GM04504 (cell line): Measurements from ENCODE around the gene UGT1A10.
"Not testable (repeated sequence)": the region's sequence is repeated elsewhere in the genome, so short reads cannot be mapped to it uniquely, and the experiment has no call there.

Experiments
- DNase-seq: peaks from one replicate; pipeline ENCODE4 v3.0.0-alpha.2; 2012; ENCODE audit warnings: low read depth

The UGT1A10 gene

DNA sequence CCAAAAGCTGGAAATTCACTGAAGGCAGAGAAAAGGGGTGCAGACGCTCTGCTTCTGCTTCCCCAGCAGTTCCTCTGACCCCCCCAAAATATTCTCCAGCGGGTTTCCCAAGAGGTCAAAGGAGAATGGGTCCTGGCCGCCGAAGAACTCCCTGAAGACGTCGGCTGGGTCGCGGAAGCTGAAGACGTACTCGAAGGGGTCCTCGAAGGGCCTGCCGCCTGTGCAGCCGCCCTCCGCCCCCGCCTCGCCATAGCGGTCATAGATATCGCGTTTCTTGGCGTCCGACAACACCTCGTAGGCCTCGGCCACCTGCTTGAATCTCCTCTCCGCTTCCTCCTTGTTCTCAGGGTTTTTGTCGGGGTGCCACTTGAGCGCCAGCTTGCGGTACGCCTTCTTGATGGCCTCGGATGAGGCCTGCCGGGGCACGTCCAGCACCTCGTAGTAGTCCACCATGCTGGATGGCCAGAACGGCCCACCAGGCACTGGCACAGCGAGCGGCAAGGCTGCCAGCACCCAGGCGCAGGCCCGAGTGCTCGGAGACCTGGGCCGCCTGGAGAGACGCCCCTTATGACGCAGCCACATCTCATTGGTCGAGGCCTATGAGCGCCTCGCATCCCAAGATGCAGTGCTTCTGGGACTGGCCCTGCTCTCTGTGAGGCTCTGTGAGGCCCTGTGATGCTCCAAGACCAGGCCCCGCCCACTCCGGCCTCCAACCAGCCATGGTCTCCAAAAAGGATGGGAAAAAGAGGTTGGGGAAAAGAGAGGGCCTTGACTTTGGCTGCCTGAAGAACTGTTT, 107.4 kb downstream of the UGT1A10 start:
- DNase-seq = no peak

DNA sequence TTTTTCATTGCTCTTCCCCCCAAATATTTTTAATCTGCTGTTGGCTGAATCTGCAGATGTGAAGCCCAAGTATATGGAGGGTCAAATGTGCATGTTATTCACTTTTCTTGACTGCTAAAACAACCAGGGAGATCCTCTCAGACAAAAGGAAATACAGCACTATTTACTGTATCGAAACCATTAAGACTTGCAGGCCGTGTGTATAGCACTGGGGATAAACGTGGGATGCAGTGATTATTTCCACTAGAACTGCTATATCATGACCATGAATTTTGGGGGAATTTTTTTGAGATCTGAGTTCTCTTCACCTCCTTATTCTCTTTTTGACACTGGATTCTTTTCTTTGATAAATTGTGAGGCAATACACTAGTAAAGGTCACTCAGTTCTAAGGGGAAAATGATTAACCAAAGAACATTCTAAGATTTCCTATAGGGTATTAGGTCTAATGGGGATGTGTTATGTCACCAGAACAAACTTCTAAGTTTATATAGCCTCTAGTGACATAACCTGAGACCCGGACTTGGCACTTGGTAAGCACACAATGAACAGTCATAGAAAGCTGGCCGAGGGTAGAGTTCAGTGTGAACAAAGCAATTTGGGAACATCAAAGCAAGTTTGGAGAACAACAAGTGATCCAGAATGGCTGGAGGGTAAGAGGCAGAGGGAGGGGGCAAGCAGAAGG, 109.0 kb downstream of the UGT1A10 start:
- no peak for DNase-seq

DNA sequence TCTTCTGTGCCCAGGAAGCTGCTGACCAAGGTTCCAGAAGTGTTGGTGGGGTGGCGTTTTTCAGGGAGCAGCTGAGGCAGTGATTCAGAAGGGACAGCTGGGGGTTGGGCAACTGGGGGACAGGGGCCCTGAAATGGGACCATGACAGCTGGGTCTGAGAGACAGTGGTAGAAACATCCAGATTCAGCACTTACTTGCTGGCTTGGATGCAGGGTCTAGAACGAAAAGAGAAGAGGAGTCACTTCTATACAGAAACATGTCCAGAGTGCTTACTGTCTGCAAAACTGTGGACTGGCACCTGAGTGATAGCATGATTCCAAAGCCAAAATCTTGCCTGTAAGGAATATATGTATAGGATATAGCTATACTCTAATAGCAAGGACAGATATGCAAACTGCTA, 109.6 kb downstream of the UGT1A10 start:
- not testable (repeated sequence) for DNase-seq

DNA sequence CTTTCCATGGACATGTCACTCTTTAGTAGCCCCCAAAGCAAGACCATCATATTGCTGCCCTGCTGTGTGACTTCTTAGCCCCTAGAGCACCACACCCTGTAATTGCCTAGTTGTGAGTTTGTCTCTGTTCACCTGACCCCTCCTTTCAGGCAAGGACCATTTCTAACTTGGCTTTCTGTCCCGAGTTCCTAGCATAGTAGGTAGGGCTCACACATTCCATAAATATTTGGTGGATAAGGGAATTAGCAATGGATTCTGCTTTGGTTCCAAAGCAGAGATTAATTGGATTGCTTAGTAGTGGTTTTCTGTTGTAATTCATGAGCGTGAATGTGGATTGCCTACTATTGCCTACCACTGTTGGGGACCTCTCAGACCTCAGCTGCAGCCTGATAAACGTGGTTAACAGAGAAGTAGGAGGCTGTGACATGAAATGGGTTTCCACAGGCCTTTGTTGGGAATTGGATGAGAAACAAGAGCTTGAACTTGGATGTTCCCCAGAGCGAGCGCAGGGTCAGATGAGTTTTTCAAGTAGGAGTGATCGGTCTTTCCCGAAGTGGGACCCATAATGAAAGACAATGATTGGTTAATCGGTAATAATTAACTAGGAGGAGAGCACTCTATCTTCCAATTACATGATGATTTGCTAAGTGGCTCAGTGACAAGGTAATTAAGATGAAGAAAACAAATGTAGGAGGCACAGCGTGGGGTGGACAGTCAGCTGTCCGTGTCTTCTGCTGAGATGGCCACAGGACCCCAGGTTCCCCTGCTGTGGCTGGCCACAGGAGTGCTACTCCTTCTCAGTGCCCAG, 110.4 kb downstream of the UGT1A10 start:
- no peak for DNase-seq

DNA sequence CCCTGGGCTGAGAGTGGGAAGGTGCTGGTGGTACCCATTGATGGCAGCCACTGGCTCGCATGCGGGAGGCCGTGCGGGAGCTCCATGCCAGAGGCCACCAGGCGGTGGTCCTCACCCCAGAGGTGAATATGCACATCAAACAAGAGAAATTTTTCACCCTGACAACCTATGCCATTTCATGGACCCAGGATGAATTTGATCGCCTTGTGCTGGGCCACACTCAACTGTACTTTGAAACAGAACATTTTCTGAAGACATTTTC, 111.0 kb downstream of the UGT1A10 start:
- no peak for DNase-seq

DNA sequence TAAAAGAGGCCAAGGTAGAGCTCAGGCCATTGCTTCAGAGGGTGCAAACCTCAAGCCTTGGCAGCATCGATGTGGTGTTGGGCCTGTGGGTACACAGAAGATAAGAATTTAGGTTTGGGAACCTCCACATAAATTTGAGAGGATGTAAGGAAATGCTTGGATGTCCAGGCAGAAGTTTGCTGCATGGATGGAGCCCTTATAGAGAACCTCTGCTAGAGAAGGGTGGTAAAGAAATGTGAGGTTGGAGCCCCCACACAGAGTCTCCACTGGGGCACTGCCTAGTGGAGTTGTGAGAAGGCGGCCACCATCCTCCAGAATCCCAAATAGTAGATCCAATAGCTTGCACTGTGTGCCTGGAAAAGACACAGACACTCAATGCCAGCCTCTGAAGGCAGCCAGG, 114.4 kb downstream of the UGT1A10 start:
- not testable (repeated sequence) for DNase-seq

DNA sequence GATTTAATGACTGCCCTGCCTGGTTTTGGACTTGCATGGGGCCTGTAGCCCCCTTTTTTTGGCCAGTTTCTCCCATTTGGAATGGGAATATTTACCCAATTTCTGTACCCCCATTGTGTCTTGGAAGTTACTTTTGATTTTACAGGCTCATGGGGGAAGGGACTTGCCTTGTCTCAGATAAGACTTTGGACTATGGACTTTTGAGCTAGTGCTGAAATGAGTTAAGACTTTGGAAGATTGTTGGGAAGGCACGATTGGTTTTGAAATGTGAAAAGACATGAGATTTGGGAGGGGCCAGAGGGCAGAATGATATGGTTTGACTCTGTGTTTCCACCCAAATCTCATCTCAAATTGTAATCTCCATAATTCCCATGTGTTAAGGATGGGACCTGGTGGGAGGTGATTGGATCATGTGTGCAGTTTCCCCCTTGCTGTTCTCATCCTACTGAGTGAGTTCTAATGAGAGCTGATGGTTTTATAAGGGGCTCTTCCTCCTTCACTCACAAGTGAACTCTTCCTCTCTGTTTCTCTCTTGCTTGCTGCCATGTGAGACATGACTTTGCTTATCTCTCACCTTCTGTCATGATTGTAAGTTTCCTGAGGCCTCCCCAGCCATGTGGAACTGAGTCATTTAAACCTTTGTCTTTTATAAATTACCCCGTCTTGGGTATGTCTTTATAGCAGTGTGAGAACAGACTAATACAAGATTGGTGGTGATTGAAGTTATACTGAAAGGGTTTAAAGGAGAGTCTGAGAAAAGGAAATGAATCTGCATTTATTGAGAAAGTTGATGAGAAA, 115.2 kb downstream of the UGT1A10 start:
- DNase-seq = not testable (repeated sequence)

DNA sequence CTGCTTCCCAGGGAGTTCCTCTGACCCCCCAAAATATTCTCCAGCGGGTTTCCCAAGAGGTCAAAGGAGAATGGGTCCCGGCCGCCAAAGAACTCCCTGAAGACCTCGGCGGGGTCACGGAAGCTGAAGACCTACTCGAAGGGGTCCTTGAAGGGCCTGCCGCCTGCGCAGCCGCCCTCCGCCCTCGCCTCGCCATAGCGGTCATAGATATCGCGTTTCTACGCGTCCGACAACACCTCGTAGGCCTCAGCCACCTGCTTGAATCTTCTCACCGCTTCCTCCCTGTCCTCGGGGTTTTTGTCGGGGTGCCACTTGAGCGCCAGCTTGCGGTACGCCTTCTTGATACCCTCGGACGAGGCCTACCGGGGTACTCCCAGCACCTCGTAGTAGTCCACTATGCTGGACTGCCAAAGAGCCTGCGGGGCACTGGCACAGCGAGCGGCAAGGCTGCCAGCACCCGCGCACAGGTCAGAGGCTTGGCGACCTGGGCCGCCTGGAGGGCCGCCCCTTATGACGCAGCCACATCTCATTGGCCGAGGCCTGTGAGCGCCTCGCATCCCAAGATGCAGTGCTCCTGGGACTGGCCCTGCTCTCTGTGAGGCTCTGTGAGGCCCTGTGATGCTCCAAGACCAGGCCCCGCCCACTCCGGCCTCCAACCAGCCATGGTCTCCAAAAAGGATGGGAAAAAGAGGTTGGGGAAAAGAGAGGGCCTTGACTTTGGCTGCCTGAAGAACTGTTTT, 118.8 kb downstream of the UGT1A10 start:
- DNase-seq = no peak

DNA sequence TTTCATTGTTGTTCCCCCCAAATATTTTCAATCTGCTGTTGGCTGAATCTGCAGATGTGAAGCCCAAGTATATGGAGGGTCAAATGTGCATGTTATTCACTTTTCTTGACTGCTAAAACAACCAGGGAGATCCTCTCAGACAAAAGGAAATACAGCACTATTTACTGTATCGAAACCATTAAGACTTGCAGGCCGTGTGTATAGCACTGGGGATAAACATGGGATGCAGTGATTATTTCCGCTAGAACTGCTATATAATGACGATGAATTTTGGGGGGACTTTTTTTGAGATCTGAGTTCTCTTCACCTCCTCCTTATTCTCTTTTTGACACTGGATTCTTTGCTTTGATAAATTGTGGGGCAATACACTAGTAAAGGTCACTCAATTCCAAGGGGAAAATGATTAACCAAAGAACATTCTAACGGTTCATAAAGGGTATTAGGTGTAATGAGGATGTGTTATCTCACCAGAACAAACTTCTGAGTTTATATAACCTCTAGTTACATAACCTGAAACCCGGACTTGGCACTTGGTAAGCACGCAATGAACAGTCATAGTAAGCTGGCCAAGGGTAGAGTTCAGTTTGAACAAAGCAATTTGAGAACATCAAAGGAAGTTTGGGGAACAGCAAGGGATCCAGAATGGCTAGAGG, 120.3 kb downstream of the UGT1A10 start:
- DNase-seq = no peak

DNA sequence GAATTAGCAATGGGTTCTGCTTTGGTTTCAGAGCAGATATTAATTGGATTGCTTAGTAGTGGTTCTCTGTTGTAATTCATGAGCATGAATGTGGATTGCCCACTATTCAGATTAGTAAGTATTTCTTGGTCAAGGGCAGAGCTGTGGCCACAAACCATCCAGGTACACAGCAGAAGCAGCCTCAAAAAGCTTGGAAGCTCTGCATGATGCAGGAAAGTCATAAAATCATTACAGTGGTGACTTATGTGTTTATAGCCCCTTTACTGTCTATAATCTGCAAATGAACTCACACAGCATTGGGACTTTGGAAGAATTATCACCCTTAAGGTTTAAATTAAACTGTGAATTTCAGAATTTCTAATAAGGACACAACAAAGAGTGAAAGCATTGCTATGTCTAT, 121.9 kb downstream of the UGT1A10 start:
- no peak for DNase-seq

DNA sequence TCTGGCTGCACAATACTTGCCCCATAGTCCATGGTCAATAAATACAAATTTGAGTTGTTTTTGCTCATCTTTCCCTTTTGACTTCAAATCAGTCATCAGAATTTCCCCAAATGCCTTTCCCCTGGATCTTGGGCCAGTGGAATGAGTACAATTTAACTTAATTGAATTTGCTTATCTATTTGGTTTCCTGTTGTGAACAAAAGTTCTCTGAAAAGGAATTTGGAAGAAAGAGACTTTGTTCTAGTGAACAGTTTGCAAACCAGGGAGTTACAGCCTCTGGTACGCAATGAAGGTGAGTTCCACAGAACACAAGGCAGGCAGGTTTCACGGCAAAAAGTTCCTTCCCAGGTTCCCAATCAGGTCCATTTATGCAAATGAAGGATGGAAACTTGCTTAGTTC, 122.6 kb downstream of the UGT1A10 start:
- DNase-seq = no peak

DNA sequence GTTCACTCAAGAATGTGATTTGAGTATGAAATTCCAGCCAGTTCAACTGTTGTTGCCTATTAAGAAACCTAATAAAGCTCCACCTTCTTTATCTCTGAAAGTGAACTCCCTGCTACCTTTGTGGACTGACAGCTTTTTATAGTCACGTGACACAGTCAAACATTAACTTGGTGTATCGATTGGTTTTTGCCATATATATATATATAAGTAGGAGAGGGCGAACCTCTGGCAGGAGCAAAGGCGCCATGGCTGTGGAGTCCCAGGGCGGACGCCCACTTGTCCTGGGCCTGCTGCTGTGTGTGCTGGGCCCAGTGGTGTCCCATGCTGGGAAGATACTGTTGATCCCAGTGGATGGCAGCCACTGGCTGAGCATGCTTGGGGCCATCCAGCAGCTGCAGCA, 123.8 kb downstream of the UGT1A10 start, which contains the start of gene UGT1A1:
Gene UGT1A1 (plus strand): TSS at position 228 of the 400 bp plus-strand sequence. CDS start 18 bp downstream, at position 246.
- no peak for DNase-seq

DNA sequence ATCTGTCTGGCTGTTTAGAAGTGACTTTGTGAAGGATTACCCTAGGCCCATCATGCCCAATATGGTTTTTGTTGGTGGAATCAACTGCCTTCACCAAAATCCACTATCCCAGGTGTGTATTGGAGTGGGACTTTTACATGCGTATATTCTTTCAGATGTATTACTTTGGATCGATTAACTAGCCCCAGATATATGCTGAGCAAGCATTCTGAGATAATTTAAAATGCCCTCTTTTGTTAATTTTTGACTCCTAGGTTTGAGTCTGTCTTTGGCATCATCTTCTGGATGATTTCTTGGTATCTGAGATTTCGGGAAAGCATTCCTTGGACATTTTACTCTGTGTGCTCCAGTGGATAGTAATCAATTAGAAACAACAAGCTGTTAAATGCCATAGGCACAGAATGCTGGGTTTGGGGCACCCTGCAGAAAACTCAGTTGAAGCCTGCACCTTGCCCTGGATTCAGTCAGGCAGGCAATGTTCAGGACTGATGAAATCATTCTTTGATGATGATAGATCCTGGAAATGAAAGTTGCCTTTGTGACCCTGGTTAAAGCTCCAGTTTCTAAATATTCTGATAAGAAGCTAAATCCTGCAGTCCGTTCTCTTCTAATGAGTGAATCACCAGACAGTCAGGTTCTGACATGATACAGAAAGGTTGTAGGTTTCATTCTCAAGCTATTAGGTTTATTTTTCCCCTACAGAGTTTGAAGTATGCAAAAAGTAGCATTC, 125.0 kb downstream of the UGT1A10 start:
- DNase-seq = no peak

DNA sequence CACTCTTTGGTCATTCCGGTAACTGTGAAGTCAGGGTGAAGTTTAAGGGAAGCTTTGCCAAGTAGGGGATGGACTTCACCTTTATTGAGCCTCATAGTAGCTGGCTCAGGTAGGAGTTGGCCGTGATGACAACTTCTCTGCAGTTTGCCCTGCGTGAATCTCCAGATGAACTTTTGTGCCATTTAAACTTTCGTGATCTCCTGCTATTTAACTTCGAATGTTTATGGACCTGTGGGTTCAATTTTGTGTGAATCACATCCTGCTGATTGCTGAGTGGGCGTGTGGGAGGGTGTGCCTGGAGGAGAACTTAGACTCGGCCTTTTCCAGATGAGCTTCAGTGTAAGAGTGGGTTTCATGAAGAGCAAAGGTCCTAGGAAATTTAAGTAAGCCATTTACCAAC, 128.0 kb downstream of the UGT1A10 start:
- peak; percentile 38 for DNase-seq

DNA sequence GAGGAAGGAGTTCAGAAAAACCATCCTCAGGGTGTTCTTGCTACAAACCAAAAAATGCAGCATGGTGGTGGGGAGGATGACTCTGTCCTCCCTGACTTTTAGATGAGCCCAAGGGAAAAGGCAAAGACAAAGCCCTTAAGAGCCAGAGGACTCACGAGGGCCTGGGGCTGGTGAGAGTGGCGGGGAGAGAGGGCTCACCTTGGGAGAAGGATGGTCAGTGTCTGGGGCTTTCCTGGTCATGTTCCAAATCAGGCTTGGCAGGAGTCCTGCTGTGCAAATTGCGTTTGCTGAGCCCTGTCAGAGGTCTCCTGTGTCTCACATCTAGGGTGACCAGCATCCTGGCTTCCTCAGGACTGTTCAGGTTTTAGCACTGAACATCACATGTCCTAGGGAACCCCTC, 128.5 kb downstream of the UGT1A10 start:
- DNase-seq = no peak

DNA sequence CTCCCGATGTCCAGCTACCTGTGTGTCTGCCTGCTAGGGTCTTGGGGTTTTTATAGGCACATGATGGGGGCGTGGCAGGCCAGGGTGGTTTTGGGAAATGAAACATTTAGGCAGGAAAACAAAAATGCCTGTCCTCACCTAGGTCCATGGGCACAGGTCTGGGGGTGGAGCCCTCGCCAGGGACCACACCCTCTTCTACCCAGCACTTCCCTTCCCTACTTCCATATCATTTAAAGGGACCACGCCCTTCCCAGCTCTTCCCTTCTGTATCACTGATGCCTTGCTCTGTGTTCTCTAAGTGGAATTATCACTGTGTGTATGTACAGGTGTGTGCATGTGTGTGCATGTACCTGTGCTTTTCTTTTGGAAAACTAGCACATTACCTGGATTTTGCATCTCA, 130.2 kb downstream of the UGT1A10 start:
- no peak for DNase-seq

DNA sequence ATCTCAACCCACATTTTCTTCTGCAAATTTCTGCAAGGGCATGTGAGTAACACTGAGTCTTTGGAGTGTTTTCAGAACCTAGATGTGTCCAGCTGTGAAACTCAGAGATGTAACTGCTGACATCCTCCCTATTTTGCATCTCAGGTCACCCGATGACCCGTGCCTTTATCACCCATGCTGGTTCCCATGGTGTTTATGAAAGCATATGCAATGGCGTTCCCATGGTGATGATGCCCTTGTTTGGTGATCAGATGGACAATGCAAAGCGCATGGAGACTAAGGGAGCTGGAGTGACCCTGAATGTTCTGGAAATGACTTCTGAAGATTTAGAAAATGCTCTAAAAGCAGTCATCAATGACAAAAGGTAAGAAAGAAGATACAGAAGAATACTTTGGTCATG, 131.8 kb downstream of the UGT1A10 start:
- no peak for DNase-seq

DNA sequence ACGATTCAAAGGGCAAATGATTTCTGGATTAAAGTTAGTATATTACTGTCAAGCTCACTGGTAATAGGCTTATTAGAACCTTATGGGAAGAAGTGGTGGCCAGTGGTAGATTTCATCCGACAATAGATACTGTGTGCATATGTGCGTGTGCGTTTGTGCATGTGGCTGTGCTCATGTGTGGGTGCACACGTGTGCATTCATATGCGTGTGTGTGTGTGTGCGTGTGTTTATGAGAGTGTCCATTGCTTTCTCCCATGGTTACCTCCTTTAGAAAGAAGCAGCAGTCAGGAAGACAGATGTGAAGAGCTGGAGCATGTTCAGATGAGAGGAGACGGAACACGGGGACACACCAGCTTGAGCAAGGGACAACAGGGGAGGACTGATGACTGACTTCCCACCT, 133.0 kb downstream of the UGT1A10 start:
- DNase-seq = no peak

DNA sequence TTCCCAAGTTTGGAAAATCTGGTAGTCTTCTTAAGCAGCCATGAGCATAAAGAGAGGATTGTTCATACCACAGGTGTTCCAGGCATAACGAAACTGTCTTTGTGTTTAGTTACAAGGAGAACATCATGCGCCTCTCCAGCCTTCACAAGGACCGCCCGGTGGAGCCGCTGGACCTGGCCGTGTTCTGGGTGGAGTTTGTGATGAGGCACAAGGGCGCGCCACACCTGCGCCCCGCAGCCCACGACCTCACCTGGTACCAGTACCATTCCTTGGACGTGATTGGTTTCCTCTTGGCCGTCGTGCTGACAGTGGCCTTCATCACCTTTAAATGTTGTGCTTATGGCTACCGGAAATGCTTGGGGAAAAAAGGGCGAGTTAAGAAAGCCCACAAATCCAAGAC, 135.9 kb downstream of the UGT1A10 start:
- no peak for DNase-seq

DNA sequence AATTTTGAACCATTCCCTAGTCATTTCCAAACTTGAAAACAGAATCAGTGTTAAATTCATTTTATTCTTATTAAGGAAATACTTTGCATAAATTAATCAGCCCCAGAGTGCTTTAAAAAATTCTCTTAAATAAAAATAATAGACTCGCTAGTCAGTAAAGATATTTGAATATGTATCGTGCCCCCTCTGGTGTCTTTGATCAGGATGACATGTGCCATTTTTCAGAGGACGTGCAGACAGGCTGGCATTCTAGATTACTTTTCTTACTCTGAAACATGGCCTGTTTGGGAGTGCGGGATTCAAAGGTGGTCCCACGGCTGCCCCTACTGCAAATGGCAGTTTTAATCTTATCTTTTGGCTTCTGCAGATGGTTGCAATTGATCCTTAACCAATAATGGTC, 136.3 kb downstream of the UGT1A10 start:
- no peak for DNase-seq
